HG03520 (cell line): ENCODE results near the gene WIPF3.
"Not testable (repeated sequence)": the region's sequence is repeated elsewhere in the genome, so short reads cannot be mapped to it uniquely, and the experiment has no call there.

Source experiments
- ATAC-seq: cut with Tn5 transposase; IDR thresholded peaks from one replicate; pipeline ENCODE4 v1.9.1; 2021; ENCODE audit warnings: mild to moderate bottlenecking, moderate library complexity; ENCODE audit not compliant: unreplicated experiment

WIPF3 gene

GRCh38 chr7:29946428-29947186 is 140.3 kb downstream of the WIPF3 start:
- no peak for ATAC-seq

DNA sequence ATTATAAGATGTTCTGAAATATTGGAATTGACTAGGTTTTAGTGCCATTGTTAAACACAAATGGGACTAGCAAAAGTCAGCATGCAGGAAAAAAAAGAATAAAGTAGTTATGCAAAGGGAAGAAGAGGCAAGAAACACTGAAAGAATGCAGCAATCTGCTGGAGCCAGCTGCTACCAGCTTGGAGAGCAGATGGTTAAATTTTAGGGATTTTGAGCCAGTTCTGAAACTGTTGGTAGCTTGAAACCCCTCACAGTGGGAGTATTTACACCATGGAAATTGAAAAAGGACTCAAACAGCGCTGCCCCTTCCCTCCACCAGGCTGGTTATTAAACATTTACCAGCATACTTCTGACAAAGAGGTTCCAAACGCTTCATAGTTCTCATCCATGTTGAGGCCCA is 142.3 kb downstream of the WIPF3 start:
- no peak for ATAC-seq

DNA sequence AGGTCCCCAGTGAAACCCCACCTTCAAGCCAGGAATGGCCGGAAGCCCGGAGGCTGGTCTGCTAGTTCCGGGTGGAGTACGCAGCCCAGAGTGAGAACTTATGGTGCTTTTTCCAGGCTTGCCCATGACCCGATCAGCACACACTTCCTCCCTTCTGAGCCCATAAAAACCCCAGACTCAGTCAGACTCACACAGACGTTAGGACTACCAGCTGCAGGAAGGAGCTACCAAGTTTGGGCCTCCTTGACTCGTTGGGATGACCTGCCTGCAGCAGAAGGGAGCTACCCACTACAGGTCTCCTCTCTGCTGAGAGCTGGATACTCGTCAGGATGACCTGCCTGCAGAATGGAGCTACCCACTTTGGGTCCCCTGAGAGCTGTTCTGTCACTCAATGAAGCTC is 144.2 kb downstream of the WIPF3 start:
- ATAC-seq = no peak

GRCh38 chr7:29951206-29951605 is 144.9 kb downstream of the WIPF3 start:
- ATAC-seq = no peak

DNA sequence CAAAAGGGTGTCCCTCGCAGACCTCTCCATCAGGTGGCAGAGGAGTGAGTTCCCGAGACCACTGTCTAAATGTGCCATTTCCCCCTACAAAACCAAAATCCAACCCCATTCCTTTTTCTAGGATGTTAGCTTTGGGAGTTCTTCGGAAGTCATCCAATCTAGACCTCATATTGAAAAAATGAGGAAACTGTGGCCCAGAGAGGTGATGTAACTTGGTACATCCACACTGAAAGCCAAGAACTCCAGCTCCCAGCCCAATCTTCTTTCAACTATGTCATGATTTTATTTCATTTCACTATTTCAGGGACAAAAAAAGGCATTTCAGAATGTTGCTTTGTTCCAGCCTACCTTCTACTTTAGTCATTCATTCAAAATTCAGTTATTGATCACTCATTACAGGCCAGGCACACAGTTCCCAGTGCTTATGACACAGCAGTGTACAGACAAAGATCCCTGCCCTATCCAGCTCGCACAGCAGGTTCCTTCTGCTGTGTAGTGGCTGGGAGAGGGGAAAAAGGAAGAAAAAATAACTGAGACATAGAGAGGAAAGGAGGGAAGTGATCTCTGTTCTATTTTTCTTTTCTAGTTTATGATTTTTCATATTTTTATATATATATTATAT is 147.5 kb downstream of the WIPF3 start:
- no peak for ATAC-seq

DNA sequence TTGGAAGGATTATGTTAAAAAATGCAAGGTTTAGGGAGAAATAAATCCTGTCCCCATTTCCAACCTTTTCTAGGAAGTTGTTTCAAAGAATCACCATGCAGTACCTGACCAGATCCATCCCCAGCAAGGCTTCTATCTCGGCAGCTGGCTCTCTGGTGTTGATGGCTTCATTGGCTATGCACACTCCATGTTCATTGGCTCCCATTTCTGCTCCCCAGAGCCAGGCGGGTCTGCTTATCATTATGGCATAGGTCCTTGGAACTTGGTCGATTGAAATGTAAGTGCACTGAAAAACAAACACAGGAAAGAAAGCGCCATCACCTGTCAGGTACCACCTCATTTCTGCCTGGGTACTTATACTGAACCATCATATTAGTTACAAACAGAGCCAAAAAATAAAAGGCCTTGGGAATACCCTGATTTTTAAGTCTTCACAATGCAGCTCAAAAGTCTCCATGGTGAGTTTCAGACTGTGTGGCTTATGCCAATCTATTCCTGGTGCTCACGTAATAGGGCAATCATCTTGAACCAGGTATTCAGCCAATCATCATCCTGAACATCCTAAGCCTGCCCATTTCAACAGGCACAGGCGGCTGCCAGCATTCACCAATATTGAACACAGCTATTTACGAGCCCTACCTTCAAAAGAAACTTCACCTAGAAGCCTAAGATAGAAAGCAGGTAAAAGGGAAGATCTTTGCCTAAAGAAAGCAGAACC is 148.9 kb downstream of the WIPF3 start:
- ATAC-seq = no peak

GRCh38 chr7:29955799-29956486 is 149.6 kb downstream of the WIPF3 start:
- ATAC-seq = no peak

- ATAC-seq = no peak
Observed at GRCh38 chr7:29956487-29956836, 150.2 kb downstream of the WIPF3 start.

- ATAC-seq = no peak
Observed at GRCh38 chr7:29957521-29958310, 151.4 kb downstream of the WIPF3 start.

- no peak for ATAC-seq
Observed at GRCh38 chr7:29958667-29959358, 152.5 kb downstream of the WIPF3 start.

- ATAC-seq = not testable (repeated sequence)
Observed at GRCh38 chr7:29961611-29962010, 155.3 kb downstream of the WIPF3 start.

DNA sequence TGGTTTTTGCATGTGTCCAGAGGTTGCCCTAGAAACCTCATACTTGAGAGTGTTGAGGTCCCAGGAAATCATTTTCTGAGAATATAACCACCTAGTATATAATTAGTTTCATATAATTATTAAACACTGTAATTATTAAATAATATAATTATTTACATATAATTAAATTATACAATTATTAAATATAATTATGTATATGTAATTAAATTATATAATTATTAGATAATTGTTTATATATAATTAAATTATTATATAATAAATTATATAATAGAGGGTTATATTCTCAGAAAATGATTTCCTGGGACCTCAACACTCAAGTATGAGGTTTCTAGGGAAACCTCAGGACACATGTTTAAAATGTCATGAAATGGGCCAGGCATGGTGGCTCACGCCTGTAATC is 155.7 kb downstream of the WIPF3 start:
- ATAC-seq = no peak

GRCh38 chr7:29965030-29965429 is 158.7 kb downstream of the WIPF3 start:
- ATAC-seq = no peak
